Measurements from ENCODE around the gene CLDN16. TPM values are rescaled to one million over a fixed set of nuclear protein-coding genes. Genes with fewer than 3 reads are reported as not detected.

The CLDN16 gene
- total RNA-seq, 3 donors from 2014 or later (not counting 1 experiment from before 2014, with no cell fraction given): not detected

- H3K9me3 Mint-ChIP-seq: peaks cover 3% of the 10 kb centered on the region in 2 donors
- DNase-seq (no peak), ATAC-seq (no peak)
- intact Hi-C loops (cut with micrococcal nuclease): no loop called here
- H3K4me3 ChIP-seq (ENCODE audit: low read length): no peak overlapping the region
- H3K27me3 ChIP-seq (ENCODE audit: control insufficient read depth, insufficient read depth, low read length): no peaks in the 10 kb centered on the region
- no peaks in the 10 kb centered on the region for H3K36me3 ChIP-seq (ENCODE audit: control insufficient read depth, insufficient read depth, low read length)
- H3K4me1 ChIP-seq (ENCODE audit: control insufficient read depth, insufficient read depth, low read length): peaks cover 2% of the 10 kb centered on the region
- no peak overlapping the region for H3K27ac ChIP-seq (ENCODE audit: low read length)
- H3K27ac Mint-ChIP-seq: no peak overlapping the region
- no peak for TF ChIP-seq CTCF (IDR thresholded peaks at IDR 0.05)
- no peaks in the 10 kb centered on the region for H3K4me1 Mint-ChIP-seq
- H3K4me3 Mint-ChIP-seq: no peak overlapping the region
- H3K36me3 Mint-ChIP-seq: no peaks in the 10 kb centered on the region
- no peaks in the 10 kb centered on the region for H3K9me3 ChIP-seq (ENCODE audit: control insufficient read depth, insufficient read depth, low read length)
- H3K27me3 Mint-ChIP-seq (ENCODE audit: low read depth in 2 of 2): peaks cover 0 to 4% of the 10 kb centered on the region in 2 donors
Observed at GRCh38 chr3:190432216-190432615, 44.3 kb downstream of the CLDN16 start.

- H3K27ac Mint-ChIP-seq: no peak overlapping the region
- ATAC-seq (no peak), DNase-seq (no peak)
- no peaks in the 10 kb centered on the region for H3K36me3 Mint-ChIP-seq
- WGBS (ENCODE audit: insufficient coverage): 92% methylated on average over 4 of the region's 4 CpGs
- intact Hi-C loops (cut with micrococcal nuclease): no loop called here
- H3K4me1 Mint-ChIP-seq: no peaks in the 10 kb centered on the region
- no peaks in the 10 kb centered on the region for H3K27me3 ChIP-seq (ENCODE audit: control insufficient read depth, insufficient read depth, low read length)
- peaks cover 0 to 4% of the 10 kb centered on the region in 2 donors for H3K27me3 Mint-ChIP-seq (ENCODE audit: low read depth in 2 of 2)
- H3K9me3 Mint-ChIP-seq: peaks cover 3% of the 10 kb centered on the region in 2 donors
- no peak overlapping the region for H3K4me3 Mint-ChIP-seq
- TF ChIP-seq CTCF (IDR thresholded peaks at IDR 0.05): no peak
- H3K36me3 ChIP-seq (ENCODE audit: control insufficient read depth, insufficient read depth, low read length): no peaks in the 10 kb centered on the region
- no peak overlapping the region for H3K4me3 ChIP-seq (ENCODE audit: low read length)
- no peaks in the 10 kb centered on the region for H3K9me3 ChIP-seq (ENCODE audit: control insufficient read depth, insufficient read depth, low read length)
- H3K27ac ChIP-seq (ENCODE audit: low read length): no peak overlapping the region
- H3K4me1 ChIP-seq (ENCODE audit: control insufficient read depth, insufficient read depth, low read length): peaks cover 2% of the 10 kb centered on the region
Observed at GRCh38 chr3:190433626-190434025, 45.7 kb downstream of the CLDN16 start.

DNA sequence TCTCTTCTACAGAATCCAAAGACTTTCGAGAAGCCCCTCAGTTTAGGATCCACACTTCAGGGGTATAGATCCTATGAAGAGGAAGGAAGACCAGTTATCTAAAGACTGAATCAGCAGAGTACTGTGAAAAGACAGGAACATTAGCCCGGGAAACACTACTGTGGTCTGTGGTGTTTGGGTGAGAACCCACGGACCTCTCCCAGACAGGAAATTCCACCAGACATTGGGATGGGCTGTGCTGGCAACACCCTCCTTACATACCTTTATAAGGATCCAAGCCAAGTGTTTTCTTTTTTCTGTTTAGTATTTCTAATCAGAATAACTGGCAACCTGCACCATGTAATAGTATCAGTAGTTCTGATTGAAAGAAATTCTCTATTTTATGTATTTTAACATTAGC is 47.7 kb downstream of the CLDN16 start:
- peaks cover 2% of the 10 kb centered on the region for H3K4me1 ChIP-seq (ENCODE audit: control insufficient read depth, insufficient read depth, low read length)
- no peak overlapping the region for H3K27ac ChIP-seq (ENCODE audit: low read length)
- intact Hi-C loops (cut with micrococcal nuclease): no loop called here
- peaks cover 3% of the 10 kb centered on the region in 2 donors for H3K9me3 Mint-ChIP-seq
- no peak overlapping the region for H3K27ac Mint-ChIP-seq
- DNase-seq (no peak), ATAC-seq (no peak)
- no peaks in the 10 kb centered on the region for H3K4me1 Mint-ChIP-seq
- H3K27me3 ChIP-seq (ENCODE audit: control insufficient read depth, insufficient read depth, low read length): no peaks in the 10 kb centered on the region
- no peak for TF ChIP-seq CTCF (IDR thresholded peaks at IDR 0.05)
- H3K9me3 ChIP-seq (ENCODE audit: control insufficient read depth, insufficient read depth, low read length): no peaks in the 10 kb centered on the region
- no peaks in the 10 kb centered on the region for H3K36me3 Mint-ChIP-seq
- WGBS (ENCODE audit: insufficient coverage): 27% methylated on average over 3 of the region's 3 CpGs
- no peak overlapping the region for H3K4me3 ChIP-seq (ENCODE audit: low read length)
- H3K4me3 Mint-ChIP-seq: no peak overlapping the region
- no peaks in the 10 kb centered on the region for H3K36me3 ChIP-seq (ENCODE audit: control insufficient read depth, insufficient read depth, low read length)
- peaks cover 0 to 4% of the 10 kb centered on the region in 2 donors for H3K27me3 Mint-ChIP-seq (ENCODE audit: low read depth in 2 of 2)

DNA sequence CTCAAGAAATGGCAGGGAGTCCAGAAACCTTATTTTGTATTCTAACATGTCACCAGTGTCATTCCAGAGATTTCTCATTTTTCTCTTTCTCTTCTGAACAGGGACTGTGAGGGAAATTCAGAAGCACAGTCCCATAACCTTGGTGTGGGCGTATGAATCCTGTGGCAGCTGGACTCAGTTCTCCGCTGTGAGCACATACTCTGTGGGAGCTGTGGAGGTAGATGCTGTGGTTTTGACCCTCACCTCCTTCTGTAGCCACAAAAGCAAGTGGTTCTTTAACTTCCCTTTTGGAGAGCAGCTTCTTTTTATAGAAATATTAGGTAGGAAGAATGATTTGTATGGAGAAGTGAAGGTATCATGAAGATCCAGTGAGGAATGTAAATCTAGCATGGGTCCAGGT is 48.4 kb downstream of the CLDN16 start:
- TF ChIP-seq CTCF (IDR thresholded peaks at IDR 0.05): no peak

More for the DNA sequence above, 48.4 kb downstream of the CLDN16 start:
- Histone ChIP-seq H3K4me1 (ENCODE audit: control insufficient read depth, insufficient read depth, low read length) (peaks cover 2% of the 10 kb centered on the region), H3K27me3 (ENCODE audit: control insufficient read depth, insufficient read depth, low read length) (no peaks in the 10 kb centered on the region), H3K27ac (ENCODE audit: low read length) (no peak overlapping the region), H3K36me3 (ENCODE audit: control insufficient read depth, insufficient read depth, low read length) (no peaks in the 10 kb centered on the region), H3K4me3 (ENCODE audit: low read length) (no peak overlapping the region), H3K9me3 (ENCODE audit: control insufficient read depth, insufficient read depth, low read length) (no peaks in the 10 kb centered on the region)
- no peak for ATAC-seq
- peaks cover 3% of the 10 kb centered on the region in 2 donors for H3K9me3 Mint-ChIP-seq
- H3K4me1 Mint-ChIP-seq: no peaks in the 10 kb centered on the region
- WGBS (ENCODE audit: insufficient coverage): 0% methylated on average over 1 of the region's 2 CpGs
- no peak overlapping the region for H3K27ac Mint-ChIP-seq
- no peaks in the 10 kb centered on the region for H3K36me3 Mint-ChIP-seq
- peaks cover 0 to 4% of the 10 kb centered on the region in 2 donors for H3K27me3 Mint-ChIP-seq (ENCODE audit: low read depth in 2 of 2)
- intact Hi-C loops (cut with micrococcal nuclease): no loop called here
- H3K4me3 Mint-ChIP-seq: no peak overlapping the region
- no peak for DNase-seq
